Ovary (tissue), 9 donors: ENCODE results near the gene PXT1. TPM values are rescaled to one million over a fixed set of nuclear protein-coding genes. Genes with fewer than 3 reads are reported as not detected.

Experiments used
- DNase-seq, 5 donors: peaks; one replicate each; pipeline ENCODE4 v3.0.0-alpha.2; 2019 to 2020
- H3K27ac ChIP-seq, 2 donors: fragments of 200-600 bp; one replicate each; pipeline versions ENCODE4 v1.5.1 to v1.8.0; 2019 to 2022
- H3K27me3 ChIP-seq: fragments of 200-600 bp; one replicate; pipeline ENCODE4 v1.8.0; 2022
- H3K36me3 ChIP-seq: fragments of 200-600 bp; sonication (generic); one replicate; pipeline ENCODE4 v1.5.1; 2019
- H3K4me1 ChIP-seq: one replicate; pipeline ENCODE4 v1.8.1; 2013; ENCODE audit warnings: mild to moderate bottlenecking, moderate library complexity; ENCODE audit not compliant: insufficient read depth
- H3K4me3 ChIP-seq: fragments of 200-600 bp; sonication (generic); one replicate; pipeline ENCODE4 v1.5.1; 2017
- H3K9me3 ChIP-seq, 2 donors: fragments of 200-600 bp in 1 of 2; sonication (generic) in 1 of 2; one replicate each; pipeline versions ENCODE4 v1.5.1 to v1.8.1; 2013 to 2019; ENCODE audit warnings: mild to moderate bottlenecking in 1 of 2, moderate library complexity in 1 of 2
- EP300 ChIP-seq: sonication (generic); formaldehyde crosslinking; IDR thresholded peaks from one replicate; pipeline ENCODE4 v1.6.1; 2017; ENCODE audit warnings: antibody characterized with exemption
- POLR2A ChIP-seq: fragments of 450-650 bp; IDR thresholded peaks from one replicate; pipeline ENCODE4 v1.6.1; 2017; ENCODE audit warnings: antibody characterized with exemption, mild to moderate bottlenecking, moderate library complexity
- WGBS, 3 donors: extraction: QIAGEN DNeasy Blood & Tissue Kit in 1 of 3; methylation state at CpG; one replicate each; pipeline versions ENCODE4 v1.1.5 to v1.1.7; 2013 to 2017; 5-methylcytosine and 5-hydroxymethylcytosine counted together
- intact Hi-C, 4 donors: fragments of 100-400 bp; cut with DNase I; formaldehyde crosslinking; loops; one replicate each; pipeline versions ENCODE4 v1.11.0 to v1.15.1; 2022 to 2023
- polyA plus RNA-seq, 2 donors: library from polyadenylated mRNA; stranded (reverse); fragments of 200-250 nt in 1 of 2; fragments of 350-450 nt in 1 of 2; fragmentation: Illumina TruSeq in 1 of 2; extraction: RNeasy Lipid Tissue Mini Kit (QIAGEN cat#74804) in 1 of 2; gene quantifications; one replicate each; pipeline ENCODE4 v1.2.3, GENCODE V29; 2013 to 2014
- total RNA-seq, 7 donors: library from RNA; depleted of rRNA in 2 of 7; stranded (reverse); fragments of >200 nt in 2 of 7; fragmentation: NEBNext Ultra II Directional in 3 of 7; extraction: Animal tissue kit (Norgen Biotek cat#: 25700) in 3 of 7; gene quantifications; one replicate each; pipeline versions ENCODE4 v1.1.0 to v1.2.4, GENCODE V29; 2016 to 2023
- TF ChIP-seq, protein P1 (sequence below), 3 donors: fragments of 450-650 bp in 2 of 3; fragments of 200-600 bp in 1 of 3; IDR thresholded peaks; one replicate each; pipeline versions ENCODE4 v1.5.1 to v1.8.0; 2016 to 2022; ENCODE audit warnings: antibody characterized with exemption in 3 of 3, mild to moderate bottlenecking in 1 of 3
- donor health status: DM: no; HTN: no; CAD: no; lungs with moderate emphysema.
- donor health status: DM: no; HTN: no; CAD: no.
- donor health status: Bipolar disorder and iron deficiency.
- donor health status: DM: yes; HTN: yes; CAD: no.
- donor health status: DM: no; HTN: no; CAD: no.
- donor health status: DM: yes; HTN: yes; CAD: no.

PXT1 gene
- total and polyA plus RNA-seq, 9 donors: not detected

DNA sequence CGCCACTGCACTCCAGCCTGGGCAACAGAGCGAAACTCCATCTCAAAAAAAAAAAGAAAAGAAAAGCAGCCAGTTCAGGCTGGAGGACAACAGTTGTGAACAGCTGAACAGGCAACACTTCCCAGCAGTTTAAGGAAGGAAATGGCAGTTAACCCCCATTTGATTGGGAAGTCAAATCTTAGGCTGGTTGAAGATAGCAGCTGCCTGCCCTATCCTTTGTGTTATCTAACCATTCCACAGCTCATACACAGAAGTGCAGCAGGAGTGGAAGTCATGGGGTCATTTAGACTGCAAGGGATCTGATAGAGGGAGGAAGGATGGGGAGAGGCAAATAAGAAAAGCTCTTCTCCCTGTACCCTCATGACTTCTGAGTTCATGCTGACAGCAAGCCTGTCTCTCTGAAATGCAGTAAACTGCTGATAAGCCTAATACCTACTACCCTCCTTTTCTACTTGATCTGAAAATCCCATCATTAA lies 35.4 kb upstream of the PXT1 start:
- 92 to 96% (median 94%) methylated on average over 2 of the region's 2 CpGs for WGBS, 3 donors
- Histone ChIP-seq H3K36me3 (no peaks in the 10 kb centered on the region), H3K27me3 (no peaks in the 10 kb centered on the region), H3K4me3 (no peak overlapping the region), H3K27ac (no peak overlapping the region), H3K9me3 (no peaks in the 10 kb centered on the region), H3K4me1 (no peaks in the 10 kb centered on the region)
- no peak for TF ChIP-seq POLR2A
- DNase-seq: no peak
- intact Hi-C loops: no loop called here

DNA sequence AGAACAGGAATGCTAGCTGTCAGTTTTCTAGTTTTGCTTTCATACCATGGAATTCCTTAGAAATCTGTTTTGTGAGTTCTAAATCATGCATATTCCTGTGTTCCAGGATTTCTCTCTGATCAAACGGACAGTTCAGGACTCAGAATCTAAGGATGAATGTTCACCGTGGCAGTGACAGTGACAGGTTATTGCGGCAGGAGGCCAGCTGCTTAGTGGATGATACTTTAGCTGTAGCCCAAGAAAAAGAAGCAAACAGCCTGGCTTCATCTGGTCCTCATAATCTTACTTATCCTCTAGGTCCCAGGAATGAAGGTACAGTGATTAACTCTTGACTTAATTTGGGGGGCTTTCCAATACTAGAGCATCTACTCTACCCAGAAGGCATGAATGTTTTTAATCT lies 27.3 kb upstream of the PXT1 start:
- 85 to 92% (median 87%) methylated on average over 3 of the region's 3 CpGs for WGBS, 3 donors
- Histone ChIP-seq H3K27me3 (no peaks in the 10 kb centered on the region), H3K4me1 (no peaks in the 10 kb centered on the region), H3K36me3 (no peaks in the 10 kb centered on the region), H3K27ac (no peak overlapping the region), H3K4me3 (no peak overlapping the region), H3K9me3 (no peaks in the 10 kb centered on the region)
- no peak for DNase-seq
- intact Hi-C loops: no loop called here
- TF ChIP-seq, protein P1, sequence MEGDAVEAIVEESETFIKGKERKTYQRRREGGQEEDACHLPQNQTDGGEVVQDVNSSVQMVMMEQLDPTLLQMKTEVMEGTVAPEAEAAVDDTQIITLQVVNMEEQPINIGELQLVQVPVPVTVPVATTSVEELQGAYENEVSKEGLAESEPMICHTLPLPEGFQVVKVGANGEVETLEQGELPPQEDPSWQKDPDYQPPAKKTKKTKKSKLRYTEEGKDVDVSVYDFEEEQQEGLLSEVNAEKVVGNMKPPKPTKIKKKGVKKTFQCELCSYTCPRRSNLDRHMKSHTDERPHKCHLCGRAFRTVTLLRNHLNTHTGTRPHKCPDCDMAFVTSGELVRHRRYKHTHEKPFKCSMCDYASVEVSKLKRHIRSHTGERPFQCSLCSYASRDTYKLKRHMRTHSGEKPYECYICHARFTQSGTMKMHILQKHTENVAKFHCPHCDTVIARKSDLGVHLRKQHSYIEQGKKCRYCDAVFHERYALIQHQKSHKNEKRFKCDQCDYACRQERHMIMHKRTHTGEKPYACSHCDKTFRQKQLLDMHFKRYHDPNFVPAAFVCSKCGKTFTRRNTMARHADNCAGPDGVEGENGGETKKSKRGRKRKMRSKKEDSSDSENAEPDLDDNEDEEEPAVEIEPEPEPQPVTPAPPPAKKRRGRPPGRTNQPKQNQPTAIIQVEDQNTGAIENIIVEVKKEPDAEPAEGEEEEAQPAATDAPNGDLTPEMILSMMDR (IDR thresholded peaks at IDR 0.05): no peak
- no peak for TF ChIP-seq EP300
- TF ChIP-seq POLR2A: no peak

DNA sequence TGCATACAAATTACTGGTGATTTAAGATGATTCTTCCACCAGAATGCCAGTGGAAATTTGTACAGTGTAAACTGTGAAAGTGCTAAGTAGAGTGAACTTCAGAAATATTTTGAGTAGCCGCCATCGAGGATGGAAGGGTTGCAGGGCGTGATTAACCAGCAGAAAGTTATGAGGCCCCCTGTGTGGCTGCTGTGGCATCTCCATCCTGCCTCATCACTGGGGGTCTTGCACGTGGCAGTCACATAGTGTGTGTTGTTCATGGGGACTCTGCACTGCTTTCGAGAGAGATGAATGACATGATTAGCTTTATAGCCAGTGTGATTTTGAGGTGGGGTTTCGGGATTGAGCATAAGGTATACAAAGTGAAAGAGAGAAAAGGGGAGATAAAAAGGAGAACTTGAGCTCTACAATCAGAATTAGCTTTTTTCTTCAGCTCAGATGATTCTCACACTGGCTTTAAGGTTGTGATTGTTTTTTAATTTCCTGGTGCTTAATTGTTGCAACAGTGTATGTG lies 26.6 kb upstream of the PXT1 start:
- TF ChIP-seq POLR2A (no peak), EP300 (no peak)
- TF ChIP-seq, protein P1 (IDR thresholded peaks at IDR 0.05): no peak
- DNase-seq: no peak
- H3K27ac ChIP-seq: no peak overlapping the region
- no peaks in the 10 kb centered on the region for H3K27me3 ChIP-seq
- H3K4me3 ChIP-seq: no peak overlapping the region
- intact Hi-C loops: no loop called here
- 80 to 89% (median 86%) methylated on average over 6 of the region's 6 CpGs for WGBS, 3 donors
- no peaks in the 10 kb centered on the region for H3K9me3 ChIP-seq
- no peaks in the 10 kb centered on the region for H3K4me1 ChIP-seq
- no peaks in the 10 kb centered on the region for H3K36me3 ChIP-seq

DNA sequence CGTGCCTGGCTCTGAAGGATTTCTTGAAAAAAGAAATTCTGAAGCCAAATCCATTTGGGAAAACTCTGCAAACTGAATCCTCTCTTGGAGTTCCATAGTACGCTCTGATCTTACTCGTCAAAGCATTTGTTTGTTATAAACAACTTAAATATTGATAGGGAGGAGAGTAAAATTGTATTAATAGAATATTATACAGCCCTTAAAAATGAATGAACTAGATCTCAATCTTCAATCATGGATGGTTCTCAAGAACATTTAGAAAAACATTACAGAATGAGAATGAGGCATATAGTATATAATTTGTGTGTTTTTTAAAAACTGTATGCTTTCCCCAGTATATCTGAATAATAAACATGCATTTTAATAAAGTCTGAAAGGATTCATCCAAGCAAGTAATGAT lies 25.0 kb upstream of the PXT1 start:
- no peak overlapping the region for H3K27ac ChIP-seq
- H3K4me3 ChIP-seq: no peak overlapping the region
- WGBS, 3 donors: 94 to 95% (median 94%) methylated on average over 3 of the region's 3 CpGs
- no peaks in the 10 kb centered on the region for H3K36me3 ChIP-seq
- H3K9me3 ChIP-seq: no peaks in the 10 kb centered on the region
- H3K27me3 ChIP-seq: no peaks in the 10 kb centered on the region
- peaks cover 2% of the 10 kb centered on the region for H3K4me1 ChIP-seq
- intact Hi-C loops: no loop called here
- DNase-seq: no peak
- no peak for TF ChIP-seq POLR2A
- no peak for TF ChIP-seq EP300
- TF ChIP-seq, protein P1 (IDR thresholded peaks at IDR 0.05): no peak

DNA sequence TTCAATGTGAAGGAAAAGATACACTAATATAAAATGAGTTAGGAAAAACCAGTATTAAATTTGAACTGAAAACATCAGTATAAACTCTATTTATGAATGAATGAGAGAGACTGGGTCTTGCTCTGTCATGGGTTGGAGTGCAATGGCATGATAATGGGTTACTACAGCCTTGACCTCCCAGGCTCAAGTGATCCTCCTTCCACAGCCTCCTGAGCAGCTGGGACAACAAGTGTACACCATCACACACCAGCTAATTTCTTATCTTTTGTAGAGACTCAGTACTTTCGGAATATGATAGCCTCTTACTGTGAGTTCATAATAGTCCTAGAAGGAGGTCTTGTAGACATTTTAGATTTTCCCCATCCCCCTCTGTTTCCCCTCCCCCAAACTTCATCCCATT lies 21.6 kb upstream of the PXT1 start:
- intact Hi-C loops: no loop called here
- H3K4me1 ChIP-seq: peaks cover 3% of the 10 kb centered on the region
- TF ChIP-seq EP300 (no peak), POLR2A (no peak)
- TF ChIP-seq, protein P1 (IDR thresholded peaks at IDR 0.05): no peak
- no peak overlapping the region for H3K27ac ChIP-seq
- no peak overlapping the region for H3K4me3 ChIP-seq
- 28 to 59% (median 32%) methylated on average over 1 of the region's 1 CpG for WGBS, 3 donors
- H3K9me3 ChIP-seq: no peaks in the 10 kb centered on the region
- no peaks in the 10 kb centered on the region for H3K36me3 ChIP-seq
- H3K27me3 ChIP-seq: no peaks in the 10 kb centered on the region
- no peak for DNase-seq
